ENCODE measurements around the gene C16orf54.

DNA sequence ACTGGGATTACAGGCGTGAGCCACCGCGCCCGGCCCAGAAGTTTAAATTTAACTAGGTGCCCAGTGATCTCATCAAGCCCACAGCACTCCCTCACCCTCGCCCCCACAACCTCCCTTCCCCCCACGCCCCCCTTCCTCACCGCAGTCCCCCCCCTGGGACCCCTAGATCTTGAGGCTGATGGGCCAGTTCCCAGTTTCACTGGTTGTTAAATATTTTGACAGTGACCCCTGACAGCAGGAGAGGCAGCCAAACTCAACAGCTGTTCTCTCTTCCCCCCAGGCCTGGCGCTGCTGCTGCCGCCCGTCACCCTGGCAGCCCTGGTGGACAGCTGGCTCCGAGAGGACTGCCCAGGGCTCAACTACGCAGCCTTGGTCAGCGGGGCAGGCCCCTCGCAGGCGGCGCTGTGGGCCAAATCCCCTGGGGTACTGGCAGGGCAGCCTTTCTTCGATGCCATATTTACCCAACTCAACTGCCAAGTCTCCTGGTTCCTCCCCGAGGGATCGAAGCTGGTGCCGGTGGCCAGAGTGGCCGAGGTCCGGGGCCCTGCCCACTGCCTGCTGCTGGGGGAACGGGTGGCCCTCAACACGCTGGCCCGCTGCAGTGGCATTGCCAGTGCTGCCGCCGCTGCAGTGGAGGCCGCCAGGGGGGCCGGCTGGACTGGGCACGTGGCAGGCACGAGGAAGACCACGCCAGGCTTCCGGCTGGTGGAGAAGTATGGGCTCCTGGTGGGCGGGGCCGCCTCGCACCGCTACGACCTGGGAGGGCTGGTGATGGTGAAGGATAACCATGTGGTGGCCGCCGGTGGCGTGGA is 51.2 kb downstream of the C16orf54 start:
- TF ChIP-seq, protein P1, sequence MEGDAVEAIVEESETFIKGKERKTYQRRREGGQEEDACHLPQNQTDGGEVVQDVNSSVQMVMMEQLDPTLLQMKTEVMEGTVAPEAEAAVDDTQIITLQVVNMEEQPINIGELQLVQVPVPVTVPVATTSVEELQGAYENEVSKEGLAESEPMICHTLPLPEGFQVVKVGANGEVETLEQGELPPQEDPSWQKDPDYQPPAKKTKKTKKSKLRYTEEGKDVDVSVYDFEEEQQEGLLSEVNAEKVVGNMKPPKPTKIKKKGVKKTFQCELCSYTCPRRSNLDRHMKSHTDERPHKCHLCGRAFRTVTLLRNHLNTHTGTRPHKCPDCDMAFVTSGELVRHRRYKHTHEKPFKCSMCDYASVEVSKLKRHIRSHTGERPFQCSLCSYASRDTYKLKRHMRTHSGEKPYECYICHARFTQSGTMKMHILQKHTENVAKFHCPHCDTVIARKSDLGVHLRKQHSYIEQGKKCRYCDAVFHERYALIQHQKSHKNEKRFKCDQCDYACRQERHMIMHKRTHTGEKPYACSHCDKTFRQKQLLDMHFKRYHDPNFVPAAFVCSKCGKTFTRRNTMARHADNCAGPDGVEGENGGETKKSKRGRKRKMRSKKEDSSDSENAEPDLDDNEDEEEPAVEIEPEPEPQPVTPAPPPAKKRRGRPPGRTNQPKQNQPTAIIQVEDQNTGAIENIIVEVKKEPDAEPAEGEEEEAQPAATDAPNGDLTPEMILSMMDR (IDR thresholded peaks at IDR 0.05) = no peak
- TF ChIP-seq POLR2AphosphoS5 (IDR thresholded peaks at IDR 0.05) = no peak
